ENCODE results near the gene HMGN4. TPM values are rescaled to one million over a fixed set of nuclear protein-coding genes. Genes with fewer than 3 reads are reported as not detected.

Gene HMGN4
- total and polyA plus RNA-seq, 2 of the 8 experiments (the other 6 are each of a cell fraction or from before 2014, with no cell fraction given) = 23.4 to 66.4 TPM

- Histone ChIP-seq H2AFZ (ENCODE audit: low read length) (no peak overlapping the region), H3K9ac (replicated peaks in 1 of 4; ENCODE audit: extremely low read depth in 1 of 4, low read depth in 3 of 4, low read length in 3 of 4) (no peak overlapping the region), H3K23me2 (ENCODE audit: low read depth, low read length) (no peaks in the 10 kb centered on the region), H2AK5ac (ENCODE audit: low read depth, low read length) (no peak overlapping the region), H3K36me3 (ENCODE audit: control insufficient read depth in 2 of 4, insufficient read depth in 4 of 4, low read length in 3 of 4) (no peaks in the 10 kb centered on the region), H3K4me2 (ENCODE audit: insufficient read depth in 1 of 2, low read depth in 2 of 2, low read length in 2 of 2) (no peak overlapping the region), H4K8ac (ENCODE audit: extremely low read depth, insufficient read depth, low read length) (no peak overlapping the region), H4K5ac (ENCODE audit: insufficient read length, low read depth, low read length) (no peak overlapping the region), H3K79me1 (ENCODE audit: low read depth, low read length) (no peaks in the 10 kb centered on the region), H3K14ac (ENCODE audit: insufficient read length) (no peak overlapping the region), H3K4me1 (replicated peaks in 1 of 4; ENCODE audit: control insufficient read depth in 3 of 4, insufficient read depth in 4 of 4, low read length in 3 of 4) (peaks cover 0 to 3% (median under 1%) of the 10 kb centered on the region in 4 experiments; a peak in 1 of 7 replicates), H3K79me2 (ENCODE audit: control insufficient read depth in 1 of 2, insufficient read depth in 2 of 2, low read length in 2 of 2) (no peaks in the 10 kb centered on the region), H4K91ac (replicated peaks; ENCODE audit: insufficient read length, low read length) (no peak overlapping the region), H3K27ac (ENCODE audit: low read depth, low read length) (no peak overlapping the region), H3K4ac (replicated peaks; ENCODE audit: insufficient read length, low read depth, low read length) (no peak overlapping the region), H3K56ac (replicated peaks; ENCODE audit: insufficient read length, low read depth, low read length) (no peak overlapping the region), H3K23ac (ENCODE audit: insufficient read length) (no peak overlapping the region), H3K4me3 (ENCODE audit: extremely low read depth in 1 of 4, insufficient read depth in 2 of 4, low read depth in 3 of 4, low read length in 4 of 4) (no peak overlapping the region), H4K20me1 (replicated peaks in 1 of 2; ENCODE audit: control insufficient read depth in 1 of 2, insufficient read depth in 2 of 2, low read length in 2 of 2) (no peaks in the 10 kb centered on the region), H3K18ac (ENCODE audit: extremely low read depth, low read length) (no peak overlapping the region), H2BK5ac (ENCODE audit: low read depth, low read length) (no peak overlapping the region), H2BK20ac (ENCODE audit: low read length) (no peak overlapping the region), H2BK120ac (replicated peaks; ENCODE audit: low read depth, low read length) (no peak overlapping the region), H3K27me3 (replicated peaks in 1 of 4; ENCODE audit: control insufficient read depth in 3 of 4, extremely low read depth in 1 of 4, insufficient read depth in 3 of 4, low read length in 3 of 4) (no peaks in the 10 kb centered on the region; a peak in 1 of 7 replicates), H3K9me3 (ENCODE audit: insufficient read depth in 2 of 2, low read depth in 1 of 2, low read length in 1 of 2) (0 out of 4 replicates have a peak, but pooled peaks cover 0 to 3% of the 10 kb centered on the region in 2 experiments), H2BK12ac (ENCODE audit: low read depth, low read length) (no peak overlapping the region), H2BK15ac (ENCODE audit: low read length) (no peak overlapping the region)
- ChIA-PET POLR2A (ENCODE audit: partially characterized antibody) (no interaction called here), CTCF (ENCODE audit: partially characterized antibody) (interaction anchor here (0.8 to 1.6 kb wide), 2 partner anchors 54 to 149 kb away, joined by 3 to 6 read pairs; no protein-coding TSS in a partner anchor)
- no peak for DNase-seq (ENCODE audit: low read depth in 1 of 2, low spot score in 2 of 2)
- no peak for FAIRE-seq
- 88% methylated on average over 8 of the region's 8 CpGs; no CpG with 5 or more reads in 1 of the 2 experiments for WGBS, 2 experiments (ENCODE audit: extremely low coverage in 1 of 2, insufficient coverage in 1 of 2, insufficient read length in 1 of 2, insufficient replicate concordance in 2 of 2, low coverage in 1 of 2, low lambda C conversion rate in 2 of 2, missing lambda C conversion rate in 1 of 2)
- TF ChIP-seq TAF1 (IDR thresholded peaks at IDR 0.05; ENCODE audit: low read depth, low read length) (no peak), CEBPB (IDR thresholded peaks at IDR 0.05; ENCODE audit: low read depth, low read length) (no peak), NANOG (IDR thresholded peaks at IDR 0.05; ENCODE audit: insufficient read depth, low read depth, low read length, poor library complexity, severe bottlenecking) (no peak), MAX (IDR thresholded peaks at IDR 0.05) (no peak), CHD1 (IDR thresholded peaks at IDR 0.05; ENCODE audit: low read depth, low read length) (no peak), POLR2AphosphoS5 (IDR thresholded peaks at IDR 0.05; ENCODE audit: low read depth, low read length) (no peak), SRF (IDR thresholded peaks at IDR 0.05; ENCODE audit: low read depth, low read length) (no peak), SP1 (IDR thresholded peaks at IDR 0.05; ENCODE audit: low read depth, low read length) (no peak), PHF8 (conservative IDR thresholded peaks at IDR 0.05; ENCODE audit: low read depth, low read length) (no peak), GABPA (IDR thresholded peaks at IDR 0.05; ENCODE audit: borderline replicate concordance, insufficient read depth, low read length) (no peak), BRCA1 (IDR thresholded peaks at IDR 0.05; ENCODE audit: low read depth, low read length) (no peak), ATF3 (IDR thresholded peaks at IDR 0.05; ENCODE audit: insufficient read depth, low read depth, low read length) (no peak)
Observed at GRCh38 chr6:26489996-26490964, 47.9 kb upstream of the HMGN4 start.
